ENCODE results near the gene CCL5.

DNA sequence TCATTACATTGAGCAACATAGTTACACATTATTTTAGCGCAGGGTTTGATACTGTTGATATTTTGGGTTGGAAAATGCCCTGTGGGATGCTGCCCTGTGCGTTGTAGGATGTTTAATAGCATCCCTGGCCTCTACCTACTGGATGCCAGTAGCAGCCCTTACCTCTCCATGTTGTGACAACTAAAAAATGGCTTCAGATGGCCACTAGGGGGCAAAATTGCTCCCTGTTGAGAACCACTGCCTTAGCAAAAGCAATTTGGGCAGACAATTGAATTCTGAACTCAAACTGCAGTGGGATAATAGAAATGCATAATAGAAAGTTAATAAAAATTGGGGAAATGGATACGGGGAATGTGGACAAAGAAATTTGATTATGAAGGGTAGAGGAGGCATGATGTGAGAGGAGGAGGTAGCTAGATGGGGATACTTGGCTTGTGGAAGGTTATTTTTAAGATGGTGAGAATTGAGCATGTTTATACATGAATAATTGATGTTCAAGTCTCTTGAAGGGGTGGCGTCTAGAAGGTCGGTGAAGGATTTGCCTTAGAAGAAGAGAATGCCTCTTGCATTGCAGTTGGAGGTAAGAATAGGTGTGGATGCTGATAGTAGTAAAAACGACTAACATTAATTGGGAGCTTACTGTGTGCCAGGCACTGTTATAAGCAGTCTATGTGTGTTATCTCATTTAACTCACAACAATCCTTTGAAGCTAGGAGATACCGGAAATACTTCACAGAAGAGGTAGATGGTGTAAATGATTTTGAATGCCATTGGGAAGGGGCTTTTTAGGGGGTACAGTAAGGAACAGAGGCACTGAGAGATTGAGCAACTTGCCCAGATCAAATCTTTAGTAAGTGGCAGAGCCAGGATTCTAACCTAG is 30.5 kb downstream of the CCL5 start:
- TF ChIP-seq CTCF (IDR thresholded peaks at IDR 0.05; ENCODE audit: low read length) (peak; percentile 87), EZH2 (IDR thresholded peaks at IDR 0.05; ENCODE audit: borderline replicate concordance, low read length) (no peak)
